Ovary (tissue), 9 donors: ENCODE results near the gene TECPR2. TPM values are rescaled to one million over a fixed set of nuclear protein-coding genes. Genes with fewer than 3 reads are reported as not detected.

Experiments used
- DNase-seq, 5 donors: peaks; one replicate each; pipeline ENCODE4 v3.0.0-alpha.2; 2019 to 2020
- H3K27ac ChIP-seq, 2 donors: fragments of 200-600 bp; one replicate each; pipeline versions ENCODE4 v1.5.1 to v1.8.0; 2019 to 2022
- H3K27me3 ChIP-seq: fragments of 200-600 bp; one replicate; pipeline ENCODE4 v1.8.0; 2022
- H3K36me3 ChIP-seq: fragments of 200-600 bp; sonication (generic); one replicate; pipeline ENCODE4 v1.5.1; 2019
- H3K4me1 ChIP-seq: one replicate; pipeline ENCODE4 v1.8.1; 2013; ENCODE audit warnings: mild to moderate bottlenecking, moderate library complexity; ENCODE audit not compliant: insufficient read depth
- H3K4me3 ChIP-seq: fragments of 200-600 bp; sonication (generic); one replicate; pipeline ENCODE4 v1.5.1; 2017
- H3K9me3 ChIP-seq, 2 donors: fragments of 200-600 bp in 1 of 2; sonication (generic) in 1 of 2; one replicate each; pipeline versions ENCODE4 v1.5.1 to v1.8.1; 2013 to 2019; ENCODE audit warnings: mild to moderate bottlenecking in 1 of 2, moderate library complexity in 1 of 2
- EP300 ChIP-seq: sonication (generic); formaldehyde crosslinking; IDR thresholded peaks from one replicate; pipeline ENCODE4 v1.6.1; 2017; ENCODE audit warnings: antibody characterized with exemption
- POLR2A ChIP-seq: fragments of 450-650 bp; IDR thresholded peaks from one replicate; pipeline ENCODE4 v1.6.1; 2017; ENCODE audit warnings: antibody characterized with exemption, mild to moderate bottlenecking, moderate library complexity
- WGBS, 3 donors: extraction: QIAGEN DNeasy Blood & Tissue Kit in 1 of 3; methylation state at CpG; one replicate each; pipeline versions ENCODE4 v1.1.5 to v1.1.7; 2013 to 2017; 5-methylcytosine and 5-hydroxymethylcytosine counted together
- intact Hi-C, 4 donors: fragments of 100-400 bp; cut with DNase I; formaldehyde crosslinking; loops; one replicate each; pipeline versions ENCODE4 v1.11.0 to v1.15.1; 2022 to 2023
- polyA plus RNA-seq, 2 donors: library from polyadenylated mRNA; stranded (reverse); fragments of 200-250 nt in 1 of 2; fragments of 350-450 nt in 1 of 2; fragmentation: Illumina TruSeq in 1 of 2; extraction: RNeasy Lipid Tissue Mini Kit (QIAGEN cat#74804) in 1 of 2; gene quantifications; one replicate each; pipeline ENCODE4 v1.2.3, GENCODE V29; 2013 to 2014
- total RNA-seq, 7 donors: library from RNA; depleted of rRNA in 2 of 7; stranded (reverse); fragments of >200 nt in 2 of 7; fragmentation: NEBNext Ultra II Directional in 3 of 7; extraction: Animal tissue kit (Norgen Biotek cat#: 25700) in 3 of 7; gene quantifications; one replicate each; pipeline versions ENCODE4 v1.1.0 to v1.2.4, GENCODE V29; 2016 to 2023
- TF ChIP-seq, protein P1 (sequence below), 3 donors: fragments of 450-650 bp in 2 of 3; fragments of 200-600 bp in 1 of 3; IDR thresholded peaks; one replicate each; pipeline versions ENCODE4 v1.5.1 to v1.8.0; 2016 to 2022; ENCODE audit warnings: antibody characterized with exemption in 3 of 3, mild to moderate bottlenecking in 1 of 3
- donor health status: DM: no; HTN: no; CAD: no; lungs with moderate emphysema.
- donor health status: DM: no; HTN: no; CAD: no.
- donor health status: Bipolar disorder and iron deficiency.
- donor health status: DM: yes; HTN: yes; CAD: no.
- donor health status: DM: no; HTN: no; CAD: no.
- donor health status: DM: yes; HTN: yes; CAD: no.

The TECPR2 gene
- total and polyA plus RNA-seq, 9 donors: 8.6 to 29.3 (median 25.8) TPM

DNA sequence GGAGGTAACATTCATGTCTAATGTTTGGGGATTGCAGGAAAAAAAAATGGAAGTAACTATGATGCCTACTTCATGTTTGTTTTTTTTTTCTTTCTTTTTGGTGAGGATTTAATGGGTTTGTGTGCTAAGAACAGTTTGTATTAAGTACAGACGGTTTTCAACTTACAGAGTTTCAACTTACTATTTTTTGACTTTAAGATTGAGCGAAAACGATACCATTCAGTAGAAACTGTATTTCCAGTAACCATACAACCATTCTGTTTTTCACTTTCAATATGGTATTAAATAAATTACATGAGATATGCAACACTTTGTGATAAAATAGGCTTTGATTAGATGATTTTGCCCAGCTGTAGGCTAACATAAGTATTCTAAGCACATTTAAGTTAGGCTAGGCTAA is 10.4 kb downstream of the TECPR2 start:
- intact Hi-C loops: no loop called here
- no peaks in the 10 kb centered on the region for H3K27me3 ChIP-seq
- H3K4me3 ChIP-seq: no peak overlapping the region
- TF ChIP-seq EP300 (no peak), POLR2A (no peak)
- TF ChIP-seq, protein P1, sequence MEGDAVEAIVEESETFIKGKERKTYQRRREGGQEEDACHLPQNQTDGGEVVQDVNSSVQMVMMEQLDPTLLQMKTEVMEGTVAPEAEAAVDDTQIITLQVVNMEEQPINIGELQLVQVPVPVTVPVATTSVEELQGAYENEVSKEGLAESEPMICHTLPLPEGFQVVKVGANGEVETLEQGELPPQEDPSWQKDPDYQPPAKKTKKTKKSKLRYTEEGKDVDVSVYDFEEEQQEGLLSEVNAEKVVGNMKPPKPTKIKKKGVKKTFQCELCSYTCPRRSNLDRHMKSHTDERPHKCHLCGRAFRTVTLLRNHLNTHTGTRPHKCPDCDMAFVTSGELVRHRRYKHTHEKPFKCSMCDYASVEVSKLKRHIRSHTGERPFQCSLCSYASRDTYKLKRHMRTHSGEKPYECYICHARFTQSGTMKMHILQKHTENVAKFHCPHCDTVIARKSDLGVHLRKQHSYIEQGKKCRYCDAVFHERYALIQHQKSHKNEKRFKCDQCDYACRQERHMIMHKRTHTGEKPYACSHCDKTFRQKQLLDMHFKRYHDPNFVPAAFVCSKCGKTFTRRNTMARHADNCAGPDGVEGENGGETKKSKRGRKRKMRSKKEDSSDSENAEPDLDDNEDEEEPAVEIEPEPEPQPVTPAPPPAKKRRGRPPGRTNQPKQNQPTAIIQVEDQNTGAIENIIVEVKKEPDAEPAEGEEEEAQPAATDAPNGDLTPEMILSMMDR (IDR thresholded peaks at IDR 0.05): no peak
- H3K36me3 ChIP-seq: no peaks in the 10 kb centered on the region
- no peak for DNase-seq
- WGBS, 3 donors: 86 to 89% (median 87%) methylated on average over 3 of the region's 3 CpGs
- H3K27ac ChIP-seq: no peak overlapping the region
- no peaks in the 10 kb centered on the region for H3K4me1 ChIP-seq
- no peaks in the 10 kb centered on the region for H3K9me3 ChIP-seq

DNA sequence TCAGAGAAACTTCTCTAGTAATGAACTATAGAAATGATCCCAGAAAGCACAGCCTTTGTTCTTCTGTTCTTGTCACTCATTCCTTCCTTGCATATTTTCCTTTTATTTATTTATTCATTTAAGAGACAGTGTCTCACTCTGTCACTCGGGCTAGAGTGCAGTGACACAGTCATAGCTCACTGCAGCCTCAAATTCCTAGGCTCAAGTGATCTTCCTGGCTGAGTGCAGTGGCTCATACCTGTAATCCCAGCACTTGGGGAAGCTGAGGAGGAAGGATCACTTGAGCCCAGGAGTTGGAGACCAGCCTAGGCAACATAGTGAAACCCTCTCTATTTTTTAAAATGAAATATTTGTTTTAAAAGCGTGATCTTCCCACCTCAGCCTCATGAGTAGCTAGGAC is 11.5 kb downstream of the TECPR2 start:
- Histone ChIP-seq H3K27ac (no peak overlapping the region), H3K4me1 (no peaks in the 10 kb centered on the region), H3K4me3 (no peak overlapping the region), H3K9me3 (no peaks in the 10 kb centered on the region), H3K36me3 (no peaks in the 10 kb centered on the region), H3K27me3 (no peaks in the 10 kb centered on the region)
- 88 to 96% (median 89%) methylated on average over 2 of the region's 2 CpGs for WGBS, 3 donors
- intact Hi-C loops: no loop called here
- TF ChIP-seq EP300: no peak
- TF ChIP-seq, protein P1 (IDR thresholded peaks at IDR 0.05): no peak
- no peak for TF ChIP-seq POLR2A
- no peak for DNase-seq

DNA sequence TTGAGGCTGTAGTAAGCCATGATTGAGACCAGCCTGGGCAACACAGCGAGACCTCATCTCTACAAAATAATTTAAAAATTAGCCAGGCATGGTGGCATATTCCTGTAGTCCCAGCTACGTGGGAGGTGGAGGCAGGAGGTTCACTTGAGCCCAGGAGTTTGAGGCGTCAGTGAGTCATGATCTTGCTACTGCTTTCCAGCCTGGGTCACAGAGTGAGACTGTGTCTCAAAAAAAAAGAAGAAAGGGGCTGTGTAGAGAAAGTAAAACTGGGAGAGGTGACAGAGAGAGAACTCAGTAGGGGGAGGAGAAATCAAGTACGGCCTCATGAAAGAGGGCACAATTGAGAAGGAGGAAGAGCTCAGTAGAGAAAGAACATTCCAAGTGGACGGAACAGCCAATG is 12.4 kb downstream of the TECPR2 start:
- no peak overlapping the region for H3K4me3 ChIP-seq
- no peak for DNase-seq
- WGBS, 3 donors: 92 to 97% (median 95%) methylated on average over 5 of the region's 5 CpGs
- TF ChIP-seq POLR2A (no peak), EP300 (no peak)
- TF ChIP-seq, protein P1 (IDR thresholded peaks at IDR 0.05): no peak
- H3K9me3 ChIP-seq: no peaks in the 10 kb centered on the region
- intact Hi-C loops: no loop called here
- no peaks in the 10 kb centered on the region for H3K27me3 ChIP-seq
- no peaks in the 10 kb centered on the region for H3K36me3 ChIP-seq
- no peak overlapping the region for H3K27ac ChIP-seq
- H3K4me1 ChIP-seq: no peaks in the 10 kb centered on the region

DNA sequence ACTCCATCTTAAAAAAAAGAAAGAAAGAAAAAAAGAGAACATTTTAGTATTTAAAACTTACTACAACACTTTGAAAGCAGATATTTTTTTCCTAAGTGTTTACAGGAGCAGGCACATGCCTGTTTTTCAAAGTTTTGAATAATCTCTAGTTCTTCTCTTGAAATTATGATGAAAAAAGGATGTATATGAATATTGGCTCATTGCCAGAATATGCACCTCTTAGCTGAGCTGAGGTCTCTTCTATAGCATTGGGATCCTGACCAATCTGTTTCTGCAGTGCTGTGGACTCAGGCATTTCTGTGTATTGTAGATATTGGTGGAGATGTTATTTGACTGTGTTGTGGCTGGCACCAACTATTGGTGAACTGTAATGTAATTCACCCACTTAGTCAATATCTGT is 15.0 kb downstream of the TECPR2 start:
- TF ChIP-seq POLR2A (no peak), EP300 (no peak)
- TF ChIP-seq, protein P1 (IDR thresholded peaks at IDR 0.05): no peak
- DNase-seq: no peak
- Histone ChIP-seq H3K27me3 (no peaks in the 10 kb centered on the region), H3K36me3 (no peaks in the 10 kb centered on the region), H3K9me3 (no peaks in the 10 kb centered on the region), H3K4me3 (no peak overlapping the region), H3K27ac (no peak overlapping the region), H3K4me1 (no peaks in the 10 kb centered on the region)
- intact Hi-C loops: no loop called here

DNA sequence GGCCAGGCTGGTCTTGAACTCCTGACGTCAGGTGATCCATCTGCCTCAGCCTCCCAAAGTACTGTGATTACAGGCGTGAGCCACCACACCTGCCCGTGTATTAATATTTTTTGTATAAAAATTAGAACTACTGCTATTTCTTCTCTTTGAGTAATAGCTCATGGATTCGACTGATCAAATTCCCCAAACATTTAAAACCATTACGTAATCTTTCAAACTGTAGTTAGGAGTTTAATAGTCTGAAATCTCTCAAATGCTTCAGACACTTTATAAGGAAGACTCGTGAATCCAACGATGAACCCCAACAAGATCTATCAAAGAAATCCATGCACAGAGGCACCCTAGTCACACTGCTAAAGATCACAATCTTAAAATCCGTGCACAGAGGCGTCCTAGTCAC is 16.1 kb downstream of the TECPR2 start:
- H3K36me3 ChIP-seq: no peaks in the 10 kb centered on the region
- intact Hi-C loops: no loop called here
- WGBS, 3 donors: 94 to 97% (median 95%) methylated on average over 9 of the region's 9 CpGs
- DNase-seq: no peak
- H3K4me3 ChIP-seq: no peak overlapping the region
- H3K4me1 ChIP-seq: no peaks in the 10 kb centered on the region
- TF ChIP-seq POLR2A: no peak
- no peak for TF ChIP-seq EP300
- TF ChIP-seq, protein P1 (IDR thresholded peaks at IDR 0.05): no peak
- H3K27me3 ChIP-seq: no peaks in the 10 kb centered on the region
- no peaks in the 10 kb centered on the region for H3K9me3 ChIP-seq
- H3K27ac ChIP-seq: no peak overlapping the region
